Progenitor cell of endocrine pancreas (in vitro differentiated cells): ENCODE results near the gene AFG3L2. TPM values are rescaled to one million over a fixed set of nuclear protein-coding genes. Genes with fewer than 3 reads are reported as not detected.
A peak's percentile ranks its signal among the peaks of the same experiment; 100 is the strongest.
"Not testable (repeated sequence)": the region's sequence is repeated elsewhere in the genome, so short reads cannot be mapped to it uniquely, and the experiment has no call there.

Source experiments
- DNase-seq: peaks from one replicate; pipeline ENCODE4 v3.0.0; 2021; ENCODE audit warnings: low spot score; ENCODE audit not compliant: unreplicated experiment
- H3K27ac Mint-ChIP-seq: 2 replicates; pipeline ENCODE4 v1.8.0; 2021; ENCODE audit warnings: mild to moderate bottlenecking, moderate library complexity, mixed read lengths
- H3K27me3 Mint-ChIP-seq: 2 replicates; pipeline ENCODE4 v1.8.0; 2021; ENCODE audit warnings: mixed read lengths
- H3K36me3 Mint-ChIP-seq: 2 replicates; pipeline ENCODE4 v1.8.0; 2022; ENCODE audit warnings: mixed read lengths; ENCODE audit not compliant: insufficient read depth
- H3K4me1 Mint-ChIP-seq: 2 replicates; pipeline ENCODE4 v1.8.0; 2021; ENCODE audit warnings: low read depth, mixed read lengths
- H3K4me3 Mint-ChIP-seq: 2 replicates; pipeline ENCODE4 v1.8.0; 2021; ENCODE audit warnings: low read depth, mild to moderate bottlenecking, moderate library complexity, mixed read lengths
- H3K9me3 Mint-ChIP-seq: 2 replicates; pipeline ENCODE4 v1.8.0; 2021; ENCODE audit warnings: low read depth, mixed read lengths
- total RNA-seq: library from RNA; stranded (reverse); gene quantifications from 2 replicates; pipeline ENCODE4 v1.2.1, GENCODE V29; 2021
- TF ChIP-seq, protein P1 (sequence below): fragments of 200-600 bp; sonication (generic); IDR thresholded peaks from one replicate; pipeline ENCODE4 v1.5.0; 2021; ENCODE audit warnings: antibody characterized with exemption, mild to moderate bottlenecking; ENCODE audit not compliant: unreplicated experiment

Gene AFG3L2
- total RNA-seq, 1 donor from 2014 or later, result 44.6 TPM

- Mint-ChIP-seq H3K27ac (no peak overlapping the region), H3K4me3 (no peak overlapping the region), H3K4me1 (peaks cover 8% of the 10 kb centered on the region), H3K36me3 (no peaks in the 10 kb centered on the region), H3K9me3 (no peaks in the 10 kb centered on the region), H3K27me3 (no peaks in the 10 kb centered on the region)
- TF ChIP-seq, protein P1, sequence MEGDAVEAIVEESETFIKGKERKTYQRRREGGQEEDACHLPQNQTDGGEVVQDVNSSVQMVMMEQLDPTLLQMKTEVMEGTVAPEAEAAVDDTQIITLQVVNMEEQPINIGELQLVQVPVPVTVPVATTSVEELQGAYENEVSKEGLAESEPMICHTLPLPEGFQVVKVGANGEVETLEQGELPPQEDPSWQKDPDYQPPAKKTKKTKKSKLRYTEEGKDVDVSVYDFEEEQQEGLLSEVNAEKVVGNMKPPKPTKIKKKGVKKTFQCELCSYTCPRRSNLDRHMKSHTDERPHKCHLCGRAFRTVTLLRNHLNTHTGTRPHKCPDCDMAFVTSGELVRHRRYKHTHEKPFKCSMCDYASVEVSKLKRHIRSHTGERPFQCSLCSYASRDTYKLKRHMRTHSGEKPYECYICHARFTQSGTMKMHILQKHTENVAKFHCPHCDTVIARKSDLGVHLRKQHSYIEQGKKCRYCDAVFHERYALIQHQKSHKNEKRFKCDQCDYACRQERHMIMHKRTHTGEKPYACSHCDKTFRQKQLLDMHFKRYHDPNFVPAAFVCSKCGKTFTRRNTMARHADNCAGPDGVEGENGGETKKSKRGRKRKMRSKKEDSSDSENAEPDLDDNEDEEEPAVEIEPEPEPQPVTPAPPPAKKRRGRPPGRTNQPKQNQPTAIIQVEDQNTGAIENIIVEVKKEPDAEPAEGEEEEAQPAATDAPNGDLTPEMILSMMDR, result no peak
- no peak for DNase-seq
These were observed 44.7 kb upstream of the AFG3L2 start for GRCh38 chr18:12421732-12422131.

DNA sequence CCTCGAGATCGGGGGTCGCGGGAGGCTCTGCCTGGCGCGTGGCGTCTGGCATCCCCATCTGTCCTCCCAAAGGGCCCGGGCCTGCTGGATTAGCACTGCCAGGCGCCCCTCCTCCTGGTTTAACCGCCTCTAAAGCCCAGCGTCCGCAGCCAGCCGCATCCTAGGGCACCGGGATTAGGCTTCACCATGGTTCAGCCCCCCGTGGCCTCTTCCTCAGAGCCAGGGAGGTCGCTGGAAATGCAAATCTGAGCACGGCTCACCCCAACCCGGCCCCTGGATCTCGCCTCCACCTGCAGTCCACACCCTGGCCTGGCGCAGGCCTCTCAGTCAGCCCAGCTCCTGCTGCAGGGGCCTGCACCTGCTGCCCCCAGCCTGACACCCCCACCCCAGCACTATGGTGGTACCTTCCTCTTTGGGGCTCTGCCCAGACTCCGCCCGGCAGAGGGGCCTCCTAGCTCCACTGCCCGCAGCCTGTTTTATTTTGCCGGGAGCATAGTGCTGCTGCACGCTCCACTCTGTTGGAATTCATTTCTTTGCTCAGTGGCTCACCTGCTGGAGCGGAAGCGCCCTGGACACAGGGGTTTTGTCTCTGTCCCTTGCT is 43.9 kb upstream of the AFG3L2 start:
- Mint-ChIP-seq H3K27me3 (no peaks in the 10 kb centered on the region), H3K4me1 (peaks cover 8% of the 10 kb centered on the region), H3K27ac (peak overlapping the region; percentile 59), H3K4me3 (peak overlapping the region; percentile 76), H3K9me3 (no peaks in the 10 kb centered on the region), H3K36me3 (no peaks in the 10 kb centered on the region)
- peak; percentile 19 for DNase-seq
- TF ChIP-seq, protein P1, result no peak

GRCh38 chr18:12417687-12418086 is 40.7 kb upstream of the AFG3L2 start:
- TF ChIP-seq, protein P1, result no peak
- peaks cover 10% of the 10 kb centered on the region for H3K4me1 Mint-ChIP-seq
- H3K4me3 Mint-ChIP-seq, result no peak overlapping the region
- no peaks in the 10 kb centered on the region for H3K27me3 Mint-ChIP-seq
- H3K36me3 Mint-ChIP-seq, result no peaks in the 10 kb centered on the region
- no peaks in the 10 kb centered on the region for H3K9me3 Mint-ChIP-seq
- DNase-seq, result no peak
- H3K27ac Mint-ChIP-seq, result peak overlapping the region; percentile 78

DNA sequence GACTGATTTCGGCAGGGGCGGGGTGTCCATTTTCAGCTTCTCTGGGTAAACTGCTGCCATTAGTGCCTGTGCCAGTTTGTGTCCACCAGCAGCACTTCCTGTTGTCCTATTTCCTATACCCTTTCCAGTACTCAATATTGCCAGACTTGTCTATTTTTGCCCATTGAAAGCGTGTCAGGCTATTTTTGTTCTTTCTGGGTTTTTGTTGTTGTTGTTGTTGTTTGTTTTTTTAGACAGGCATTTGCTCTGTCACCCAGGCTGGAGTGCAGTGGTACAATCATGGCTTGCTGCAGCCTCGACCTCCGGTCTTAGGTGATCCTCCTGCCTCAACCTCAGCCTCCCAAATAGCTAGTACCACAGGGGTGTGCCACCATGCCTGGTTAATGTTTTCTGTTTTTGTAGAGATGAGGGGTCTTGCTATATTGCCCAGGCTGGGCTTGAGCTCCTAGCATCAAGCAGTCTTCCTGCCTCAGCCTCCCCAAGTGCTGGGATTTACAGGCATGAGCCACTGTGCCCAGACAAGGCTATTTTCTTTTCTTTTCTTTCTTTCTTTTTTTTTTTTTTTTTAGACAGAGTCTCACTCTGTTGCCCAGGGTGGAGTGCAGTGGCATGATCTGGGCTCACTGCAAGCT is 39.2 kb upstream of the AFG3L2 start:
- TF ChIP-seq, protein P1, result no peak
- Mint-ChIP-seq H3K9me3 (no peaks in the 10 kb centered on the region), H3K27ac (no peak overlapping the region), H3K4me3 (no peak overlapping the region), H3K36me3 (no peaks in the 10 kb centered on the region), H3K27me3 (no peaks in the 10 kb centered on the region), H3K4me1 (peaks cover 10% of the 10 kb centered on the region)
- DNase-seq, result no peak

DNA sequence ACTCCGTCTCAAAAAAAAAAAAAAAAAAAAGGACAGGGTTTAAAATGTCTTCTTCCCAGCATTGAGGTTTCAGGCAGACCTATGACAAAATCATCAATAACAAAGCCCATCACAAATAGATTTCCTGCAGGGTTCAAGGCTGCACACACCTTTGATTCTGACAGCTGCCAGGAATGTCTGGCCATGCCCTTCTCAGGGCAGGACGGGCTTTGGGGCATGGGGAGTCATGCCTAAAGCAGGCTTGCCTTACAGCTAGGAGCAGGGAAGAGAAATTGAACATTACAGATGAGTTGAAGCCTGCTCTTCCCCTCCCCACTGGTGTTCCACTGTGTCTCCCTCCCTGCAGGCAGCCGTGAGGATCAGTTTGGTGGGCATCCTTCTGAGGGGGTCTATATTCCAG is 34.4 kb upstream of the AFG3L2 start:
- H3K27me3 Mint-ChIP-seq, result peaks cover 10% of the 10 kb centered on the region
- H3K4me1 Mint-ChIP-seq, result peaks cover 13% of the 10 kb centered on the region
- TF ChIP-seq, protein P1, result no peak
- H3K9me3 Mint-ChIP-seq, result no peaks in the 10 kb centered on the region
- peak overlapping the region; percentile 33 for H3K27ac Mint-ChIP-seq
- H3K36me3 Mint-ChIP-seq, result peaks cover 1% of the 10 kb centered on the region
- DNase-seq, result no peak
- H3K4me3 Mint-ChIP-seq, result no peak overlapping the region

DNA sequence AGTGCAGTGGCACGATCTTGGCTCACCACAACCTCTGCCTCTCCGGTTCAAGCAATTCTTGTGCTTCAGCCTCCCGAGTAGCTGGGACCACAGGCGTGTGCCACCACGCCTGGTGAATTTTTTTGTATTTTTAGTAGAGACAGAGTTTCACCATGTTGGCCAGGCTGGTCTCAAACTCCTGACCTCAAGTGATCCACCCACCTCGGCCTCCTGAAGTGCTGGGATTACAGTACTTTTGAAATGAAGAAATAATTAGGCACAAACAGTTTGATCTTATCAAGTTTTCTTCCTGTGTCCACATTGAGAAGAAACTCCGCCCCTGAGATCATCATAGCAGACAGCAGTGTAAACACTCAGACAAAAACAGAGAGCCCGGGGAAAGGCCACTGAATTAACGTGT is 33.7 kb upstream of the AFG3L2 start:
- Mint-ChIP-seq H3K27ac (peak overlapping the region; percentile 29), H3K27me3 (peaks cover 17% of the 10 kb centered on the region), H3K4me1 (peaks cover 13% of the 10 kb centered on the region)
- DNase-seq, H3K9me3 Mint-ChIP-seq, H3K36me3 Mint-ChIP-seq, H3K4me3 Mint-ChIP-seq: not testable (repeated sequence)
